Measurements from ENCODE around the gene EIF2S3B. TPM values are rescaled to one million over a fixed set of nuclear protein-coding genes. Genes with fewer than 3 reads are reported as not detected.

Gene EIF2S3B
- total RNA-seq, 1 experiment from 2014 or later = 0.55 TPM

GRCh38 chr12:10512798-10513197 lies 7.1 kb downstream of the EIF2S3B start (continued):
- no peak for TF ChIP-seq CDX4 (CRISPR knock-in tag; IDR thresholded peaks at IDR 0.05; ENCODE audit: borderline replicate concordance)
- TF ChIP-seq HMGA2 (CRISPR knock-in tag; IDR thresholded peaks at IDR 0.05) = no peak
- TF ChIP-seq NFATC4 (CRISPR knock-in tag; IDR thresholded peaks at IDR 0.05) = no peak
- no peak for TF ChIP-seq TEAD1 (CRISPR knock-in tag; IDR thresholded peaks at IDR 0.05)
- TF ChIP-seq ZNF232 (CRISPR knock-in tag; IDR thresholded peaks at IDR 0.05) = no peak

GRCh38 chr12:10521555-10521954 lies 15.9 kb downstream of the EIF2S3B start:
- no peaks in the 10 kb centered on the region for H3K27me3 Mint-ChIP-seq (ENCODE audit: low read depth)
- ATAC-seq = no peak
- no peaks in the 10 kb centered on the region for H3K4me1 Mint-ChIP-seq
- TF ChIP-seq NFE2L1 (CRISPR knock-in tag; IDR thresholded peaks at IDR 0.05) (no peak), HMGA2 (CRISPR knock-in tag; IDR thresholded peaks at IDR 0.05) (no peak), RORB (CRISPR knock-in tag; IDR thresholded peaks at IDR 0.05) (no peak), ZNF512 (CRISPR knock-in tag; IDR thresholded peaks at IDR 0.05; ENCODE audit: borderline replicate concordance) (no peak), KAT7 (CRISPR knock-in tag; IDR thresholded peaks at IDR 0.05; ENCODE audit: borderline replicate concordance) (no peak), ATF3 (CRISPR knock-in tag; conservative IDR thresholded peaks at IDR 0.05) (no peak), FOXP1 (CRISPR knock-in tag; IDR thresholded peaks at IDR 0.05; ENCODE audit: borderline replicate concordance) (no peak)
- ChIA-PET CTCF (no interaction called here), POLR2A (no interaction called here)
- no peaks in the 10 kb centered on the region for H3K36me3 Mint-ChIP-seq
- peaks cover 3% of the 10 kb centered on the region for H3K9me3 Mint-ChIP-seq
- no peak overlapping the region for H3K27ac Mint-ChIP-seq
- no peak overlapping the region for H3K4me3 Mint-ChIP-seq
- no peak for DNase-seq (ENCODE audit: low spot score)

GRCh38 chr12:10528174-10528953 lies 22.7 kb downstream of the EIF2S3B start:
- DNase-seq (ENCODE audit: low spot score) (no peak), ATAC-seq (no peak)
- Mint-ChIP-seq H3K4me1 (no peaks in the 10 kb centered on the region), H3K4me3 (no peak overlapping the region), H3K36me3 (no peaks in the 10 kb centered on the region), H3K9me3 (no peaks in the 10 kb centered on the region; the same call in 1 of the 2 replicates), H3K27ac (no peak overlapping the region), H3K27me3 (ENCODE audit: low read depth) (no peaks in the 10 kb centered on the region)
- ChIA-PET CTCF (interaction anchor here (1.0 kb wide), 1 partner anchor 518 kb away, joined by 3 read pairs; the partner anchor contains the start of gene CLEC12B), POLR2A (interaction anchor here (0.6 kb wide), 1 partner anchor 715 kb away, joined by 3 read pairs; no protein-coding TSS in a partner anchor)
- TF ChIP-seq ARID4B (CRISPR knock-in tag; IDR thresholded peaks at IDR 0.05; ENCODE audit: borderline replicate concordance) = no peak
- no peak for TF ChIP-seq IRF1 (CRISPR knock-in tag; IDR thresholded peaks at IDR 0.05)
- TF ChIP-seq SOX15 (CRISPR knock-in tag; IDR thresholded peaks at IDR 0.05) = no peak
- TF ChIP-seq ZNF281 (CRISPR knock-in tag; IDR thresholded peaks at IDR 0.05) = no peak
- no peak for TF ChIP-seq MAX (CRISPR knock-in tag; IDR thresholded peaks at IDR 0.05)
- no peak for TF ChIP-seq GTF2I (CRISPR knock-in tag; conservative IDR thresholded peaks at IDR 0.05)
- no peak for TF ChIP-seq MLX (CRISPR knock-in tag; IDR thresholded peaks at IDR 0.05)

All from WTC11 (cell line).